Stimulated activated CD4-positive, alpha-beta T cell treated with anti-CD3 and anti-CD28 coated beads, Interleukin-15, amount 100 ng/mL, for 48 hours (primary cell): ENCODE results near the gene OSBP.

ENCODE experiments used
- DNase-seq, 2 donors: peaks; one replicate each; pipeline ENCODE4 v3.0.0-alpha.2; 2020; ENCODE audit warnings: low read depth in 2 of 2

OSBP gene

DNA sequence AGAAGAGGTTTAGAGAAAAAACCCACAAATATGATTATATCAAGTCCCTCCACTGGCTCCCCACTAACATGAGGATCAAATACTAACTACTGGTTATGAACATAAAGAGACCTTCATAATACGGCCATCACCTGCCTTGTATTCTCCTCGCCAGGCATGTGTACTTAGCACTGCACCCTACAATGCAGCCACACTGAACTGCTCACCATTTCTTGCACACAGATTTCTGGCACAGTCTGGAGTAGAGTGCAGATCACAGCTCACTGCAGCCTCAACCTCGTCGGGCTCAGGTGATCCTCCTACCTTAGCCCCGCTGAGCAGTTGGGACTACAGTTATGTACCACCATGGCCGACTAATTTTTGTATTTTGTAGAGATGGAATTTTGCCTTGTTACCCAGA, 13.1 kb downstream of the OSBP start:
- DNase-seq = no peak

DNA sequence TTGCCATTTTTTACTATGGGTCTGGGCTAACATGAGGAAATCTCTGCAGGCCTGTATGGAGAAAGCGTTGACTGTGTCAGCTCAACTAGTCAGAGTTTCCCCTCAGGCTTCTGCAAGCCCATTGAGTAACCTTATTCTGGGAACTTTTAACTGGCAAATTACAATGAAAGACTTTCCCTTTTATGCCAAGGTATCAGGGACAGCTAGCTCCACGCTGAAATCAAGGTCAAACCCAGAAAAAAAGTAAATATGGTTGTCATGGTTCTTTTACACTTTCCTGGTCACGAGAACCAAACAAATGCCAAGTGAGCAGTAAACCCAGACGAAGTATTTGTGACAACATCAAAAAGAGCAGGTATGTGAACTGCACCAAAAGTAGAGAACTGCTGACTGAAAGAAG, 13.8 kb downstream of the OSBP start:
- DNase-seq = no peak

DNA sequence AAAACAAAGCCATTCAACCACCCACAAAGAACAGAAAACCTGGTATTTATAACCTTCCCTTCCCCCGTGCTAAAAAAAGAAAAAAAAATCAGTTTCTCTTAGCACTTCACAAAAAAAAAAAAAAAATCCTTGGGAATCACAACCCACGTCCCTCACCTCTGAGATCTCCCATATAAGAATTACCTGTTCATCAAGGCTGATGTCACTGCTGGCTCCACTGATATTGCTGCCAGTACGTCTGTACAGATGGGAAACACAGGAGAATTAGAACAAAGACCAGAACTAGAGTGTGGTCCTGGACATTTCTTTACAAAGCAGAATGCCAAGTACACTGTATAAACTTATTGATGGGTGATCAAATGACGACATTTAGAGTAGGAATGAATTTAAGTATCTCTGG, 14.9 kb downstream of the OSBP start:
- DNase-seq = no peak

DNA sequence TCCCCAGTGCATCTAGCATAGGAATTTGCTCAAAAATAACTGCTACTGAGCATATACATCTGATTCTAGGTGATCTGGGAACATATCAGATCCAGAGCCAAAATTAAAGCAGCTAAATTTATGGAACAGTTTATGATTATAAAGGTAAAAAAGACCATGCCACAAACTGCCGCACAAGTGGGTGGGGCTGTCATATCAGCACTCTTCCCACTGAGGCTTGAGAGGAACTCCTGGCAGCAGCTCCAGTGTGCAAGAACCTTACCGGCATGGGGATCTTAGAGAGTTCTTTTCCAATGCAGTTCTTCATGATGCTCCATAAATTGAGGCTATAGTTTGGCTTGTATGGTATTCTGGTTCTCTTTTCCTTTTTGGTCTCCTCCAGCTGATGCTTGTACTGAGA, 15.3 kb downstream of the OSBP start:
- no peak for DNase-seq

DNA sequence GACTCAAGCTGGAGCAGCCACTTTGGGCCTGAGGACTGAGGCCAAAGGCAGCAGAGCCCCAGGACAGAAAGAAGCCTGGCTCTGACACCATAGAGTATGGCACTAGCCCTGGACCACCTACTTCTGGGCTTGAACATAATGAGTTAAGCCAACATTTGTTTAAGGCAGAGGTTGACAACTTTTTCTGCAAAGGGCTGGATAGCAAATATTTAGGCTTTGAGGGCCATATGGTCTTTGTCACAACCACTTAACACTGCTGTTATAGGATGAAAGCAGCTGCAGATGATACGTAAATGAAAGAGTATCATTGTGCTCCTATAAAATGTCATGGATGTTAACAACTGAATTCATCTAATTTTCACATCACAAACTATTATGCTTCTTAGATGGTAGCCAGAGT, 16.6 kb downstream of the OSBP start:
- no peak for DNase-seq

DNA sequence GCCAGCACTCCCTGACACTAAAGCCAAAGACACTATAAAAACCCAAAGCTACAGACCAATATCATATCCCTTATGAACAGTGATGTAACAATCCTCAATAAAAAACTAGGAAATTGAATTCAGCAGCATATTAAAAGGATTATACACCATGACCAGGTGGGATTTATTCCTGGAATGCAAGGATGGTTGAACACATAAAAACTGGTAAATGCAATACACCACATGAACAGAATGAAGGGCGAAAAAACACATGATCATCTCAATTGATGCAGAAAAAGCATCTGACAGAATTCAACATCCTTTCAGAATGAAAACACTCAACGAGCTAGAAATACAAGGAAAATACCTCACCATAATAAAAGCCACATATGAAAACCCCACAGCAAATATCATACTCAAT, 31.3 kb downstream of the OSBP start:
- no peak for DNase-seq

DNA sequence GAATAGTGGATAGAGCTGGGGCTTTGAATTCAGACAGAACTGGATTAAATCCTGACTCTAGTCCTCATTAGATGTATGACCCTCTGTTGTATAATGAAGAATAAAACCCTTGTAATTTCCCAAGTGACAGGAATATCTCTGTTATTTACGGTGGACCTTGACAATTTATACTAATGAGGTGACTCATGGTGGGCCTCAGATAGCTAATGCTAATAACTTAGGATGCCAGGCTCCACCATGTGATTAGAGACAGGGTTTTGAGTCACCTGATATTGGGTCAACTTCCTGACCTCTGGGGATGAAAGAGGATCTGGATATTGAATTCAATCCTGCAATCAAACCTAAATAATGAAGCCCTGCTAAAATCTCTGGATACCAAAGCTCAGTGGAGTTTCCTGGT, 33.6 kb downstream of the OSBP start:
- DNase-seq = no peak

DNA sequence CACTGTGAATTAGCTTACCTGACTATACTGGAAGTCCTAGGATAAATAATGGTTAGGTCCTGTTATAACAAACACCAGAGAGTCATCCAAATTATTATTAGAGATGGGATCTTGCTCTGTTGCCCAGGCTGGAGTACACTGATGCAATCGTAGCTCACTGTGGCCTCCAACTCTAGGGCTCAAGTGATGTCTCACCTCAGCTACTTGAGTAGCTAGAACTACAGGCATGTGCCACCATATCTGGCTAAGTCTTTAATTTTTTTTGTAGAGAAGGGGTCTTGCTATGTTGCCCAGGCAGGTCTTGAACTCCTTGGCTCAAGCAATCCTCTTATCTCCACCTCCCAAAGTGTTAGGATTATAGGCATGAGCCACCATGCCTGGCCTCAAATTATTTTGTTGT, 37.2 kb downstream of the OSBP start:
- no peak for DNase-seq

DNA sequence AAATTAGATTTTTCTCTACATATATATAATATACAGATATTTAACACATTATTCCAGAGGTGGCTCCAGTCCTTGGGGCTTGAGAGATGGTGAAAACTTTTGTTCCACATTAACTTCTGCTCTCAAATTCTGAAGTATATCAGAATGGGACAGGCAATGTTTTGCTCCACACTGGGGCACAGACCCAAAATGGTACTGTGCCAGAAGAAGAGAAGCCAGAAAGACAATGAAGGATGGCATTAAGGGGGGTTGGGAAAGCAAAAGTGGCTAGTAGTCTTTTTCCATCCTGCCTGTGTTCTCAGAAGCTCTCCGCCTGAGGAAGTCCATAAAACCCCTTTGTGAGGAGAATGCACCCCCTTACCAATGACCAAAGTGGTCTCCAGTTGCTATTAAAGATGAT, 40.1 kb downstream of the OSBP start:
- no peak for DNase-seq

DNA sequence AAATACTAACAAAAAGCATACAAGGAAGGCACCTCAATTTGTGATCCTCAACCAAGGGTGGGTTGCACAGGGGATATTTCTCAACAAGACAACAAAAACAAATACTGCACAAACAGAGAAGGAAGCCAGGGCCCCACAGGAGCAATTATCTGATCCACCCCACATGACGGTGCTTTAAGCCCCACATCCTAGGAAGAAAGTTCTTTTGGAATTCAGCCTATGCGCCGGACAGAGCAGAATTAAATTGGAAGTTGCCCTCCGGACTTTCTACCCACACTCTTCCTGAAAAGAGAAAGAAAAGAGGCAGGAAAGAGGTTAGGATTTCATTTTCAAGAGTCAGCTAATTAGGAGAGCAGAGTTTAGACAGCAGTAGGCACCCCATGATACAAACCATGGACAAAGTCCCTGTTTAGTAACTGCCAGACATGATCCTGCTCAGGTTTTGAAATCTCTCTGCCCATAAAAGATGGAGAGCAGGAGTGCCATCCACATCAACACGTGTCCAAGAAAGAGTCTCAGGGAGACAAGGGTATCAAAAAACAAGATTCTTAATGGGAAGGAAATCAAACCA, 40.6 kb downstream of the OSBP start:
- DNase-seq = no peak

DNA sequence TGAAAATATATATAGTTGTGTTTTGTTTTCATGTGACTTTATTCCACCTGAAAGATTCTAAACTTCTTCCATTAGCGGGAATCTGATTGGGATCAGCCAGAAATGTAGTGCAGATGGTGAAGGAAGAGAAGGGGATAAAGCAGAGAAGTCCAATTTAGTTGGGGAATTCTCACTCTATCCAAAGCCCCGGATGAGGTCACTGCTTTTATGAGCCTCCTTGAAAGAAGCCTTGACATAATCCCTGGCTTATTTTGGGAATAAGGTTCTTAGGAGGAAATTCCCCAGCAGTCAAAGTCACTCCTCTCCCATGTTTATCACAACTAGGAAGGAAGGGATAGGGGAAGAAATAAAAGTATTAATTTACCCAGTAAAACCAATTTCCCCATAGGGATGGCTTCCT, 41.1 kb downstream of the OSBP start:
- DNase-seq = no peak

DNA sequence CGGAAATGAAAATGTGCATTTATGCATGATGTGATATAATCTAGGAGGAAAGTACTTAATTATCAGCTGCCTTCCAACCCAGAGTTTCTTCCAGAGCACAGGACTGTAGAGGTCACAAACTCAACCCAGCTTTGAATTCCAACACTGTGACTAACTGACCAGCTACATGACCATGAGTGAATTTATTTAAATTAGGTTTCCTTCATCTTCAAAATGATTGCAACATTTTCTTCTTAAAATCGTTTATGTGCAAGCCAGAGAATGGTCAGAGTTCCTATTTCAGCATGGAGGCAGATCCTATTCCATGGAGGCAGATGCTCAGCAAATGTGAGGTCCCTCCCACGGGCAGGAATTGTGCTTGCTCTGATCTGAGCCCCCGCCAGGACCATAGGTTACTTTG, 42.4 kb downstream of the OSBP start:
- no peak for DNase-seq

DNA sequence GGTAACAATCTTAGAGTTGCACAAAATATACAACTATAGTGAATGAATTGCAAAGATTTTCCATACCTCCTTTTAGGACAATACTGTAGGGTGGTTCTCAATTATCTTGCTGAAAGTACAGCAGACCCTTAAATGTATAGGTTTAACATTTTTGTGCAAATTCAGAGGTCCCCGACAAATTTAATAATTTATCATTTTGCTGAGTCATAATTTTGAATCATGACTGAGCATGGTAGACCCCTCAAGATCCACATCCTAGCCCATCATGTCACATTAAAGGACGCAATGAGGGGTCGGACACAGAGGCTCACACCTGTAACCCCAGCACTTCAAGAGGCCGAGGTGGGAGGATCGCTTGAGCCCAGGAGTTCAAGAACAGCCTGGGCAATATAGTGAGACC, 43.5 kb downstream of the OSBP start:
- DNase-seq = no peak

DNA sequence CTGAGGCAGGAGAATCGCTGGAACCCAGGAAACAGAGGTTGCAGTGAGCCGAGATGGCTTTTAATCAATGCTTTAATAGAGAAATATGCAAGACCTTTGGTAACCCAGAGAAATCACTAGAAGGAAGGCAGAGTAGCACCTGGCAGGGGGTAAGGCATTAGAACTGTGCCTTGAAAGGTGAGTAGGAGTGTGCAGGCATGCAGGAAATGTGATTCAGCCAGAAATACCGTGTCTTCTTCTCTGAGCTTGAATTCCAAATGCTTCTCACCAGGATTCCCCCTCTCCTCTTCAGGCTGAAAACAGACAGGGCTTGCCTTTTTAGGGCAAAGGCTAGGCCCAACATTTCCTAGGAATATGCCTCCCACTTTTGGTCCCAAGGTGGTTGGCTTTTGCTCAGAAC, 53.3 kb downstream of the OSBP start:
- DNase-seq = no peak

DNA sequence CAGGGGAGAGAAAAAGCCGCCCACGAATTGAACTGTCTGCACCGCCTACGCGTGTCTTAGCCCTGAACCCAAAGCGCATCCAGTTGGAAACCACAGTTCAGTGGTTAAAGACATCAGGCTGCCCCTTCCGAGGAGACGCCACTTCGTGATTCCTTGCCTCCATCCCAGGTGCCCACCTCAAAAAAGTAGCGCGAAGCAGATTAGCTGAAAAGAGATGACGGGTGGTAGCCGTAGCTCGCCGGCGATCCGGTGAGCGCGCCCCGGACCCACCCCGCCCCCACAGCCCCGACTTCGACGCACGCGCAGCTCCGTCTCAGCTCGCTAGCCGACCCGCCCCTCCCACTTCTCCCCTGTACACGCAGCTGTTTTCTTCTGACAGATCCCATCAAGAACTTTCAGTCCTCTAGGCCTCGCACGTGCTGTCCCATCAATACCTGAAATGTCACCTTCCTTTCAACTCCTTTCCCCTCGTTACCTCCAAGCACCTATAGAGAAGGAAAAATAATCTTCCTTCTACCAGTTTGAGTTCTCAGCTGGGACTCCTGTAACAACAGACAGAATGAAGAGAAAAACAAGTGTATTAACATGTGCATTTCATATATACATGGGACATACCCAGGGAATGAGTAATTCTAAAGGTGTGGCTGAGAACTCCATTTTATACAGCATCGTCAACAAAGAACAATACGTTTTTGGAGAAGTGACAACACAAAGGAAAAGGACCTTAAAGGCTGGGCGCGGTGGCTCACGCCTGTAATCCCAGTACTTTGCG, 54.7 kb downstream of the OSBP start:
- peak; percentile 78 to 84 for DNase-seq

DNA sequence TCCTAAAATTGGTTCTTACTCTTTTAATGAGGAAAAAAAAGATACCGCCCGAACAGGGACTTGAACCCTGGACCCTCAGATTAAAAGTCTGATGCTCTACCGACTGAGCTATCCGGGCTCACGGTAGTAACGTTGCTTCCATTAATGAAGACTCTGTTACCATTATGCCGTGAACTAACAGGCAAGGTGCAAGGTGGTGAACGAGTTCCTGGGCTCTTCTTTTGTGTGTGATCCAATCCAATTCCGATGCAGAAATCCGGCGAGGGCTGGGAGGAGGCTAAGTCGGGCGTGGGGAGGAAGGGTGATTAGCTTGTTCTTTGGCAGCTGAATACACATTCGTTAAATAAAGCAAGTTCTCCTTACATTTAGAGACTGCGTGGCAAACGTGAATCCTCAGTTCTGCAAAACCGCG, 55.3 kb downstream of the OSBP start:
- peak; percentile 57 to 68 for DNase-seq

DNA sequence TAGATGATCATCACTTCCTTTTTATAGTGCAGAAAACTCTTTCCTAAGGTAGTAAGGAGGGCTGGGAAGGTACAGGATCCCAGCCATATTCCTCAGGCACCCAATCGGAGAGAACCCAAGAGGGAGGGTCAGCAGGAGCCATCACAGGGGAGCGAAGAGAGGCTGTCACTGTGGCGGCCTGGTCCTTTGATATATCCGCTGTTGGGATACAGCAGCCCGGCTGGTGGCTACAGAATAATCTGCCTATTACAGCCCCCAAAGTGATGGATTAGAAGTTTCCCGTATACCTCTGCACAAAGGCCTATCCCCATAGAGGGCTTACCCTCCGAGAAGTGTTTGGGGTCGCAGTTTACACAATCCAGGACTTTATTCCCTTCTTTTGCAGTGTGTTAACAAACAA, 55.7 kb downstream of the OSBP start:
- DNase-seq = no peak

DNA sequence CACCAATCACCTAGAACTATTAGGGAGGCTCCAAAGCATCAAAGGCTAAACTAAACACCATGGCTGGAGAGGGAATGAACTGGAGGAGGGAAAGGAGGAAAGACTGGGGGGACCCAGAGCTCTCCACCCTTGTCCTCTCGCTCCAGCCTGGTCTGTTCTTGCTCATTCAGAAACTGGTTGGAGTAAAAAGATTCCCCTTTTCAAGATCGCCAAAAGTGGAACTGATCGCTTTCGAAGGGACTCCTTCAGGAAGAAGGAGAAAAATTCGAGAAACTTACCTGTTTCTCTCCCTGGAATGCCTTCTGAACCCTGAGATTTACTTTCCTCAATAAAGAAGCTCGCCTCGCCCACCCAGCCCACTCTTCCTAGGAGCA, 57.3 kb downstream of the OSBP start:
- no peak for DNase-seq

DNA sequence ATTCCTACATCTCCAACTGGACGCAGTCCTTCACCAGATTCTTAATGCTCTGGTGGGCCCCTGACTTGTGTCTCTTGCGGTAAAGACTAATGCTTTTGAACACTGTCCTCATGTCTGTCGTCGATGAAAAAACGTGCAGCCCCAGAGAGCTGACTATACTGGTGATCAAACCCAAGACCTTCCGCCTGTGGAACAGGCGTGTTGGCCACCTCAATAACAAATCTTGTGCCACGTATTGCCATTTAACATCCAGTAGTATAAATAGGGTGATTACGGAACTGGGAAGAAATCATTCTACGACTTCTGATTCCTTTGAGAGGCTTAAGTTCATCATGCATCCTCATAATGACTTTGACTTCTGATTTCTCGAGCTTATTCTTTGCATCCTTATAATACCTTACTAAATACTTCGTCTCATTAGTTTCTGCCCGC, 58.6 kb downstream of the OSBP start:
- no peak for DNase-seq

DNA sequence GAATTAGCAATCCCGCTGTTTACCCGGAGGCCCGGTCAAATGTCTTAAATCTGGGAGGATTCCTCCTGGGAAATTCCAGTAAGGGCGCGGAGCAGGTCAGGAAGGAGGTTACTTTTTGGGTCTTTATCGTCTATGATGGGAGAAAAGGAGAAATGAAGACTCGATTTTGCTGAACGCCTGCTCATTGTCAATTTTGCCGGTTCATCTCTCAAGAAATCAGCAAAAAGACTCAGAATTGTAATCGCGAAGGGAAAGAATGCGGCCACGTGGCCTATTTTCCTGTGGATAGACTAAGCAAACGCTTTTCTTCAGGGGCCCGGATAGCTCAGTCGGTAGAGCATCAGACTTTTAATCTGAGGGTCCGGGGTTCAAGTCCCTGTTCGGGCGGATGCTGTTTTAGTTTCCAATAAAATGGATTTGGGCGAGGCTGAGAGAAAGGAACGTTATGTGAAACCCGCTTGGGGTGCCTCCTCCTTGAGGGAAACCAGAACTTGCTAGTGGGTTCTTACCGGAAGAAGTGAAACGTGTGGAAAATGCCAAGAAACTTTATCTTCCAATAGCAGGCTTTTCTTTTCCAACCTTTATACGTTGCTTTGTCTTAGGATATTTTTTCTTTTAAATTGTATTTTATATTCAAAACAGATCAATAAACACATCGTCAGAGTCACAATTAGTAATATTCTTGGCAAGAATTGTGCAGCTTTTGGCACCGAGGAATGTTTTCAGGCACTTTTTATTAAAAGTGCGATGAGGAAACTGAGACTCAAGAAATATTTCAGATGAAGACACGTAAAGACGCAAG, 59.3 kb downstream of the OSBP start:
- peak; percentile 72 to 75 for DNase-seq

DNA sequence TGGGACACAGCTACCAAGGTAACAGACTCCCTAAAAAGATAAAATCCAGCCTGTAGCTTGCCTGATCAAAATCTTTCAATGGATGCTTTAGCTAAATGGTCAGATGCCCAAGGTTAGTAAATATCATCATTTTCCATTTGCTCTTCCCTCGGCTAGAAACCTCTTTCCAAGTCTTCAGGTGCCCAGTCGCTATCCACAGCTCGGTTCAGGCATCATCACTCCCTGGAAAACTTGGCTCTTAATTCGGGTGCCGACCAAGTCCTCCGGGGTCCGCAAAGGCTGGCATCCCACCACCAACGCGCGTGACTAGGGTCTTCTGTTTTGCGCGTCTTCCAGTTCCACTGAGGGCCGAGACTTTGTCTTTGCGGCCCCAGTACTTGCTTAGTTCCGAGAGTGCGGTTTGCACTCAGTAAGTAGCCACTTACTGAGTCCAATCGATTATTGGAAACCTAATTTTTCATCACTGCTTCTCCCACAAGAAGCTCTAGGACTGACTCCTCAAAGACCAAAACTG, 59.9 kb downstream of the OSBP start:
- DNase-seq = no peak

DNA sequence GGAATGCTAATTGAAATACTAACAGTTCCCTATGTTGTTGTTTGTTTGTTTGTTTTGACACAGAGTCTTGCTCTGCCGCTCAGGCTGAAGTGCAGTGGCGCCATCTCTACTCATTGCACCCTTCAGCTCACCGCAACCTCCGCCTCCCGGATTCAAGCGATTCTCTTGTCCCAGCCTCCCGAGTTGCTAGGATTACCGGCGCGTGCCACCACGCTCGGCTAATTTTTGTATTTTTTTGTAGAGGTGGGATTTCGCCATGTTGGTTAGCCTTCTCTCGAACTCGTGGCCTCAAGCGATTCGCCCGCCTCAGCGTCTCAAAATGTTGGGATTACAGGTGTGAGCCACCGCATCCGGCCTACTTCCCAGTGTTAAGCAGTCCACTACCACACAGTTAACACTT, 62.3 kb downstream of the OSBP start:
- no peak for DNase-seq

DNA sequence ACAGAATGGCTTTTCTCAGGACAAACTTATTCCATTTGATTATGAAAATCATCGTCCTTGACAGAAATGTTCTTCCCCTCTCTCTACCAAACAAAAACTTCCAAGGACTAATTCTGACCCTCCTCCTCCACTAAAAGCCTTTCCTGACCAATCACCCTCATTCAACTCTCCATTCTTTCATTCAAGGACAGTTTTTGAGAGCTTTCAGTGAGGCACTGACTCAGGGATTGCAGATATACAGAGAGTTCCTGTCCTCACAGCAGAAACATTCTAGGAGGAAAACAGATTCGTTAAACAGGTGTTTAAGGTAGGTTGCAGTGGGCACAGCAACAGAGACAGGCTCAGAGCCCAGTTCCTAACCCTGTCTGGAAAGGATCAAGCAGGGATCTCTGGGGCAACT, 62.7 kb downstream of the OSBP start:
- DNase-seq = no peak
